GM13977 (cell line): ENCODE results near the gene SRGAP2C.

Experiments used
- DNase-seq: peaks from one replicate; pipeline ENCODE4 v3.0.0; 2012; ENCODE audit warnings: low spot score
- CTCF ChIP-seq: IDR thresholded peaks from 2 replicates; pipeline ENCODE4 v1.5.1; 2012; ENCODE audit warnings: mild to moderate bottlenecking, control low read depth; ENCODE audit not compliant: insufficient read depth; ENCODE audit errors: extremely low read depth, missing control alignments
- in situ Hi-C: fragments of 300-500 bp; cut with MboI; formaldehyde crosslinking; loops from one replicate; pipeline ENCODE4 v1.12.0; 2022; ENCODE audit warnings: low sequenced_read_pairs, low pct_unique_long_range_greater_than_20kb, mixed read lengths, inconsistent platforms; ENCODE audit not compliant: unreplicated experiment

Gene SRGAP2C

GRCh38 chr1:121440993-121441392 lies 256.2 kb downstream of the SRGAP2C start:
- TF ChIP-seq CTCF, result no peak
- in situ Hi-C loops, result no loop called here
- no peak for DNase-seq
